GM12873 (cell line): Measurements from ENCODE around the gene HSPBP1.

Source experiments
- TF ChIP-seq, protein P1 (sequence below): IDR thresholded peaks from 2 replicates; pipeline ENCODE4 v1.5.1; 2012; ENCODE audit warnings: low read depth, mild to moderate bottlenecking, moderate library complexity, low read length, control low read depth; ENCODE audit not compliant: insufficient read depth; ENCODE audit errors: missing control alignments

Gene HSPBP1

DNA sequence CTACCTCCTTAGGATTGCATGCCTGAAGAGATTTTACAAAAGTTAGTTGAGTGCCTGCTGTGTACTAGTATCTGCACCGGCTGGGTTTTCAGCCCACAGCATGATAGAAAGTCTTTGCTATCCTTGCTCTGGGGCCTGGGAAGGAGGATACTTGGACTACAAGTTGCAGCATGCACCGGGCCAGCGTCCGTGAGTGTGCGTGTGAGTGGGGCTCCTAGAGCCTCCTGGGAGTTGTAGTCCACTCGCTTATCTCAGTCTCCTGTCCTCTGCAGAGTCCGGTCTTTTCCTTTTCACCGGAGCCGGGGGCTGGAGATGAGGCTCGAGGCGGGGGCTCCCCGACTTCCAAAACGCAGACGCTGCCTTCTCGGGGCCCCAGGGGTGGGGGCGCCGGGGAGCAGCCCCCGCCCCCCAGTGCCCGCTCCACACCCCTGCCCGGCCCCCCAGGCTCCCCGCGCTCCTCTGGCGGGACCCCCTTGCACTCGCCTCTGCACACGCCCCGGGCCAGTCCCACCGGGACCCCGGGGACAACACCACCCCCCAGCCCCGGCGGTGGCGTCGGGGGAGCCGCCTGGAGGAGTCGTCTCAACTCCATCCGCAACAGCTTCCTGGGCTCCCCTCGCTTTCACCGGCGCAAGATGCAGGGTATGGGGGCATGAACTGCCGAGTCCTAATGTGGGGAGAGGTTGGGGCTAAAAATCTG, 24.5 kb upstream of the HSPBP1 start:
- TF ChIP-seq, protein P1, sequence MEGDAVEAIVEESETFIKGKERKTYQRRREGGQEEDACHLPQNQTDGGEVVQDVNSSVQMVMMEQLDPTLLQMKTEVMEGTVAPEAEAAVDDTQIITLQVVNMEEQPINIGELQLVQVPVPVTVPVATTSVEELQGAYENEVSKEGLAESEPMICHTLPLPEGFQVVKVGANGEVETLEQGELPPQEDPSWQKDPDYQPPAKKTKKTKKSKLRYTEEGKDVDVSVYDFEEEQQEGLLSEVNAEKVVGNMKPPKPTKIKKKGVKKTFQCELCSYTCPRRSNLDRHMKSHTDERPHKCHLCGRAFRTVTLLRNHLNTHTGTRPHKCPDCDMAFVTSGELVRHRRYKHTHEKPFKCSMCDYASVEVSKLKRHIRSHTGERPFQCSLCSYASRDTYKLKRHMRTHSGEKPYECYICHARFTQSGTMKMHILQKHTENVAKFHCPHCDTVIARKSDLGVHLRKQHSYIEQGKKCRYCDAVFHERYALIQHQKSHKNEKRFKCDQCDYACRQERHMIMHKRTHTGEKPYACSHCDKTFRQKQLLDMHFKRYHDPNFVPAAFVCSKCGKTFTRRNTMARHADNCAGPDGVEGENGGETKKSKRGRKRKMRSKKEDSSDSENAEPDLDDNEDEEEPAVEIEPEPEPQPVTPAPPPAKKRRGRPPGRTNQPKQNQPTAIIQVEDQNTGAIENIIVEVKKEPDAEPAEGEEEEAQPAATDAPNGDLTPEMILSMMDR: no peak

DNA sequence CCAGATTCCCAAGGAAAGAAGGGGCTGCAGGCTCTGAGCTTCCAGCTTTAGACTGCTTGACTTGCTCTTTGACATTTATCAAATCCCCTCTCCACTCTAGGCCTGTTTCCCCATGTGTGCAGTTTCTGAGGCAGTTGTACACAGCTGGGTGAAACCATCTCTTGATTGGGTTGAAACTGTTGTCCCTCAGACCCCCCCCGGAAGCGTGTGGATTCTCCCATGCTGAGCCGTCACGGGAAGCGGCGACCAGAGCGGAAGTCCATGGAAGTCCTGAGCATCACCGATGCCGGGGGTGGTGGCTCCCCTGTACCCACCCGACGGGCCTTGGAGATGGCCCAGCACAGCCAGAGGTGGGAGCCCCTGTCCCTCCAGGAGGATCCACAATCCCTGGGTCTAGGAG, 23.6 kb upstream of the HSPBP1 start:
- TF ChIP-seq, protein P1: no peak

DNA sequence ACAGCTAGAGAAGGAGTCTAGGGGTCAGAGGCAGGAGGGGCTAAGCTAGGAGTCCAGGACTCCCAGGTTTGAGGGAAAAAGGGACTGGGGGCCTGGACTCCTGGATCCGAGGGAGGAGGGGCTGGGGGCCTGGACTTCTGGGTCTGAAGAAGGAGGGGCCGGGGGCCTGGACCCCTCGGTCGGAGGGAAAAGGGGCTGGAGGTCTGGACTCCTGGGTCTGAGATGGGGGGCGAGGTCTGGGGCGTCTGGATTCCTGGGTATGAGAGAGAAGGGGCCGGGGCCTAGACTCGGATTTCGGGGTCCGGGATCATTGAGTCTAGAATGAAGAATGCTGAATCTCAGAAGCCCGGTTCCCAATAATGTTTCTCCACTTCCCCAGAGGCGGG, 22.4 kb upstream of the HSPBP1 start:
- TF ChIP-seq, protein P1: no peak

DNA sequence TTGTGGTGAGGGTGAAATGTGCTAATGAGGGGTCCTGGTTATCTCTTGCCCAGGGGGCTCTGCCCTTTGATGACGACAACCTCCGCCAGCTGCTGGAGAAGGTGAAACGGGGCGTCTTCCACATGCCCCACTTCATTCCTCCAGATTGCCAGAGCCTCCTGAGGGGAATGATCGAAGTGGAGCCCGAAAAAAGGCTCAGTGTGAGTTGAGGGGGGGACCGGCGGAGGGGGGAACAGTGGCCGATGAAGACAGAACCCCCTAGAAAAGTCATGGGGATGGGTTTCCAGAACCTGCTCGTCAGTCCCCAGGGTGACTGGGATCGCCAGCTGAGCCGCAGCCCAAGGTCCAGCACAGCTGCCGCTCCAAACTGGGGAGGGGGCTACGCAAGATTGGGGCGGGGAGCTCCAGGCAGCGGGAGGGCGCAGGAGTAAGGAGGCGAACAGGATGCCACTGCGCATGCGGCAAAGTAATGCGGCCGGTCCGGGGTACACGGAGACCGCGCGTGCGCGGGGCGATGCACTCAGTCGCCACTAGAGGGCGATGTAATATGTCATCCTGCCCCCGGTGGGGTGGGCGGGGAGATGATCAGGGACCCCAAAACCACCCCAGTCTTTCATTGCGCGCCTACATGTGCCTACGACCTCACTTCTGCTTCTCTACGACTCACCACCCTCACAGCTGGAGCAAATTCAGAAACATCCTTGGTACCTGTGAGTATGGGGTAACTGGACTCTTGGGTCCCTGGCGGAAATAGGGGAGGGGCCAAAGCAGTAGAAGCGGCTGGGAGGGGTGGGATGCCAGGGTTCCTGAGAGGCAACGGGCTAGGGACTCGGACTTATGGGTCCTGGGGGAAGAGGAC, 21.8 kb upstream of the HSPBP1 start:
- TF ChIP-seq, protein P1: peak; percentile 98

DNA sequence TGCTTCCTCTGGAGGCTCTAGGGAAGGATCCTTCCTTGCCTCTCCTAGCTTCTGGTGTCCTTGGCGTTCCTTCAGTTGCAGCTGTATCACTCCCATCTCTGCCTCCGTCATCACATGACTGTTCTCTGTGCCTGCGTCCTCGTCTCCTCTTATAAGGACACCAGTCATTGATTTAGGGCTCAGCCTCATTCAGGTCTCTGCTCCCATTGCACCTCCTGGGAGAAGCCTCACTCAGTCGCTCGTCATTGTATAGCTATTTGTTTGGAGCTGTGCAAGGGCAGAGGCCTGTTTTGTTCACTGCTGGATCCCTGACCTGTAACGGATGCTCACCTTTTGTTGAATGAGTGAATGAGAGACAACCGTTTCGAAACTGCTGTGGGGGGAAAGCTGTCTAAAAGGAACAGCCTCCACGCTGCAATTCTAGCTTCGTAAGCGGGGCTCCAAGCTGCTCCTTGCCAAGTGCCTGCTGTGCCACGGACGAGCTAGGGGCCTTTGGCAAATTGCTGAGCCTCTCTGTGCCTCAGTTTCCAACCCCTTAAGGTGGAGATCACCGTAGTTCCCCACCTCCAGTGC, 21.1 kb upstream of the HSPBP1 start:
- TF ChIP-seq, protein P1: no peak

DNA sequence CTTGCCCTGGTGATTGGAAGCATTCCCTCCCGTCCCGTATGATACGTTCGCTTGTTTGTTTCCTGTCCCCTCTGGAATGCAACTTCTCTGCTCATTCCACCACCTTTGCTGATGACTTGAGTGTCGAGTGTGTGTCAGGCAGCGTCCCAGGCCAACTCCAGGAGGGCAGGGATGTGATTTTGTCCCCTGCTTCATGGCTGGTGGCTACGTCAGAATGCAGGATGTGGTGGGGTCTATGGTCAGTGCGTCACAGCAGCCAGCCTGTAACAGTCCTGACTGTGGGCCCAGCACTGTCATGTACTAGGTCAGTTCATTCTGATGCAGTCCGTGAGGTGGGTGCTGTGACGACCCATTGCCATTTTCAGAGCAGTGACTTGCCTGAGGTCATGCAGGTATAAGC, 20.1 kb upstream of the HSPBP1 start:
- TF ChIP-seq, protein P1: no peak

DNA sequence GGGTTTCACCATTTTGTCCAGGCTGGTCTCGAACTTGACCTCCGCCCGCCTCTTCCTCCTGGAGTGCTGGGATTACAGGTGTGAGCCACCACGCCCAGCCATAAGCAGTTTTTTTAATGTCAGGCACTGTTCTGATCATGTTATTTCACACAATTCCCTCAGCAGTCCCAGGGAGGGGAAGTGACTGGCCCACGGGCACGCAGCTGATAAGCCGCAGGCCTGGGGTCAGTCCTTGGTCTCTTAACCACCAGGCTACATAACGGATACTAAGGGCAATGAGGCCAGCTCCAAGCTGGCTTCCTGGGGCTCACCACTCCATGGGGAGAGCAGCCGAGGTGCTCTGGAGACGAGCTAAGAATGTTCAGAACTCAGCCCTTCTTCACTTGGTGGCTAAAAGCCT, 17.4 kb upstream of the HSPBP1 start:
- TF ChIP-seq, protein P1: no peak
